GM19240 (cell line): ENCODE data around the gene SHISA6.

ENCODE experiments used
- DNase-seq: peaks from one replicate; pipeline ENCODE4 v3.0.0; 2011; ENCODE audit warnings: low spot score; ENCODE audit not compliant: insufficient read length

SHISA6 gene

DNA sequence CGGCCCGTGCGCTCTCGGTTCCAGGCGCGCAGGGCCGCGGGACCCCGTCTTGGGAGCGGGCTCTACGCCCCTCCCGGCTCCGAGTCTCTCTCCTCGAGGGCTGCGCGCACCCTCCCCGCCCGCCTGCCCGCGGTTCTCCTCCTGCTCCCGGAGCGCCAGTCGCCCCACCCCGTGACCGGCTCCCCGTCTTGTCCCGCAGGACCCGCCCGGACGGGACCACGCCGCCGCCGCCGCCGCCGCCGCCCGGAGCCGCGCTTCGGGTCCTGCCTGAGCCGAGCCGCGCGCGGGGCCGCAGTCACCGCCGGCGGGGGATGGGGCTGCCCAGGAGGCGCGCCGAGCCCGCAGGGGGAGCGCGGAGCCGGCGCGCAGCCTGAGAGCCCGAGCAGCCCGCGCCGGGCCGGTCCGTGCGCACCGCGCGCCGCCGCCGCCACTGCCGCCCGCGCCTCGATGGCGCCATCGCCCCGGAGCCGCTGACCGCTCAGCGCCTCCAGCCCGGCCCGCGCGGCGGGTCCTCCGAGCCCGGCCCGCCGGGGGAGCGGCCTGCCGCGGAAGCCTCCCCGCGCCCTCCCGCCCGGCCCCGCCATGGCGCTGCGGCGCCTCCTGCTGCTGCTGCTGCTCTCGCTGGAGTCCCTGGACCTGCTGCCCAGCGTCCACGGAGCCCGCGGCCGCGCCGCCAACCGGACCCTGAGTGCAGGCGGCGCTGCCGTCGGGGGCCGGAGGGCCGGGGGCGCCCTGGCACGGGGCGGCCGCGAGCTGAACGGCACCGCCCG is at the start of gene SHISA6:
Gene SHISA6 (plus strand): TSS at position 373 of the 770 bp plus-strand sequence.
- no peak for DNase-seq

DNA sequence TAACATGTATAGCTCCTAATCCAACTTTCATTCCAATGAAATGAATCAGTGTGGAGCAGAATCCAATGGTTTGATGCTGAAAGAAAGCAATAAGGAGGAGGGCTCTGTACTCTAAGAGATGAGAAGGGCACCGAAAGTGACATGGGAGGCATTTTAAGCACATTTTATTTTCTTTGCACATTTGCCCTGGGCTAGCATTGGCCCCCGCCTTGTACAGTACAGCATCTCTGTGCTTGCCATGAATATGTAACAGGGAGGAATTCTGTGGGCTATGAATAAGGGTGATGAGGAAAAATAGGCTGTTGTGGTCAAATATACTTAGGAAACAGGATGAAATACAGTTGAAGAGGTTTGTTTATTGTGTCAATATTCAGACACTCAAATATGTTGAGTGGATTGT is 45.2 kb upstream of the SHISA6 start:
- no peak for DNase-seq

DNA sequence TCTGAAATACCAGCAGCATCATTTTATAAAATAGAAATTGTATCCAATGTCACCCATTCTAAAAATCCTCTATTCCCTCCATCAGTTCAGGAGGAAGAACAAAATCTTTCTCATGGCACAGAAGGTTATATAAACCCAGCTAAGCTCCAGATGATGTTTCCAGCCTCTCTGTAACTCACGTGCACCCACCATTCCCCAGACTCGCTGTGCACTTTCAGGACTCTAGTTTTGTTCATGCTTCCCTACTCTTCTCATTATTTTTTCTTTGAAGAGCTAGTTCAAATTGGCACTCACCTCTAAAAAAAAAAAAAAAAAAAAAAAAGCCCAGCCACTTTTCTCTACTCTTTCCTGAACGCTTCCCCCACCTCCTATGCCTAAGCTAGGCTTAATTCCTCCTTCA is 36.0 kb upstream of the SHISA6 start:
- DNase-seq: no peak

DNA sequence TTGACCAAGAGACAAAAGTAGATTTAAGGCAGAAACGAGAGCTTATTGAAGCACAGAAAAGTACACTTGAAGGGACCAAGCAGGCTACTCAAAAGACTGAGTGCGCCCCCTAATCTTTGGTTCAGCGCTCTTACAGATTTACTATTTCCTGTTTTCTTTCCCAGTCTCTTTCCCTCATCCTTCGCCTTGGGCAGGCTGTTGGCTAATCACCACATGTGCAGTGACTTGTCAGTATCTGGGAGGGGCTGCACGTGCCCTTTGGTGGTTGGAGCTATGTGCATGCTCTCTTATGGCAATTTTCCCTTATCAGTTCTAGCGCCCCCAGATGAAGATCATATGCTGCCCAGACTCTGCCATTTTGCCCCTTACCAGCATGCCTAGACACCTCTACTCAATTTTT is 35.4 kb upstream of the SHISA6 start:
- no peak for DNase-seq

DNA sequence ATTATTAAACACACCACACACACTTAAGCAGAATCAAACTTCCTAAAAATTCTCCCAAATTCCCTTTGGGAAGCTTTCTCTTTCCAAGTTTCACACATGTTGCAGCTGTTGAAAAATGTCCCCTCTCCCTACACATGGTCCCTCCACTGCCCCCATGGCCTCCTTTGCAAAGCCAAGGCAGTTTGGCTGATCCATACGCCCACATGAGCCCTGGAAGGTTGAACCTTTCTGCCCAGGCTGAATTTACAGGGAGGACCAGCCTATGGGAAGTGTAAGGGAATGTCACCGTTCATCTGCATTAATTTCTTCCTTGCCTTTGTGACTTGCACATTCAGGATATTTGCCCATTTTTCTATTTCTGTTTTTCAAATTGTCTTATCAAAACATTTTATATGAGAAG is 31.1 kb upstream of the SHISA6 start:
- DNase-seq: no peak

DNA sequence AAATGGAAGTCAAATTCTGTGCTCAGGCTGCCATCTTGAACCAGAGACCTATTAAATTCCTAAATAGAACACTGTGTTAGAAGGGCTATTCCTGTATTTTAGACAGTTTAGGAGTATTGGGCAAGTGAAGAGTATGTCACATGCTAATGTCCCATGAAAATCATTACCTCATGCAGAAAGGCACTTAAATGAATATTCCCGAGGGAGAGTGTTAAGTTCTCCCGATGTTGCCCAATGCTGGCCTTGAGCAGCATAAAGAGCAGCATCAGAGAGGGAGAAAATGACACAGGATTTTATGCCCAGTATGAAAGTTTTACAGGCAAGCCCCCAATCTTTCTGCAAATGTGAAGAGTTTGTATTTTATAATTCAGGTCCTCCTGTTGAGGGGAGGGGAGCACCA is 28.2 kb upstream of the SHISA6 start:
- no peak for DNase-seq

DNA sequence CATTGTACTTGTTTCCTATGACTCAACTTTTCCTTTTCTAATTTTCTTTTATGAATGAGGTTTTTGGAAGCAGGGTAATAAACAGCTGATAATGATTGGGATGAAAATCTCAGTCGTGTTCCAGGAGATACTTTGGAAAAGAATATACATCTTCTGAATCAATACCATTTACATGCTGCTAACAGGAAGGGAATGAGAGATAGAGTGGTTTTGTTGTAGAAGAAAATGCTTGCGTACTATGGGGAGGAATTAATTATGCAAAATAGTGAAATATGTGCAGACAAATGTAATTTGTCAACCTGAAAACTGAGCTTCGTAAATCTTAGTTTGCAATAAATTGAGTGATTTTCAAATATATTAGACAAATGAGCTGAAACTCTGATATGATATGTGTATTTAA is 24.0 kb upstream of the SHISA6 start:
- no peak for DNase-seq

DNA sequence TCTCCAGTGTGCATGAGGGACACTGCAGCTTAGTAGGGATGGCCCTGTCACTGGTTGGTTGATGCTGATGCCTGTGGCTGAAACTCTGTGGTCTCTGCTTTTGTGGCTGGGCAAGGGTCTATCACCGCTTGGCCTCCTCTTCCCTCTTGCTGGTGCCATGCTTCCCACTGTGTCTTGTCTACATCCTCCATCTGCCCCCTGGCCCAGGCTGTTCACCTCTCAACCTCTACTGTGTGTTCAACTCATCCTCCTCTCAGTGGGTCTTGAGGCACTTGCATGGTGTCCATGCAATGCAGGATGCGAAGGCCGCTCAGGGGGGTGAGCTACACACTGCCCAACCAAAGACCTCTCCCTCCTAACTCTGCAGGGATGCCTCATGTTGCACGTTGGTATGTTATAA is 19.8 kb upstream of the SHISA6 start:
- no peak for DNase-seq

DNA sequence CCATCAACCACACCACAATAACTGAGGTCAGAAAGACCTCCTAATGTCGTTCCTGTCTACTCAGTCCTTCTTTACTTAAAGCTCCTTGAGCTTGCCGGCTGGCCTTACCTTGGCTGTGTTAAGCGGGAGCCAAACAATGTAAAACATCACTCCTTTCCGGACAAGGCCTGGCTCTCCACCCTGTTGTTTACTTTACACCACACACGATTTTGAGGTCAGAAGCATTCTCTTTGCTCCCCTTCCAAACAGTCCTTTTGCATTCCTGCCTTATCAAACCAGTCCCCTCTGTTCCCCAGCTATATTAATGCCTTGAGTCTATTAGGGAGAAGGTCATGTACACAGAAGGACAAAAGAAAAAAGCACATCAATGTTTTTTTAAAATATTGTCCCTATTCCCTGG is 19.3 kb upstream of the SHISA6 start:
- DNase-seq: no peak

DNA sequence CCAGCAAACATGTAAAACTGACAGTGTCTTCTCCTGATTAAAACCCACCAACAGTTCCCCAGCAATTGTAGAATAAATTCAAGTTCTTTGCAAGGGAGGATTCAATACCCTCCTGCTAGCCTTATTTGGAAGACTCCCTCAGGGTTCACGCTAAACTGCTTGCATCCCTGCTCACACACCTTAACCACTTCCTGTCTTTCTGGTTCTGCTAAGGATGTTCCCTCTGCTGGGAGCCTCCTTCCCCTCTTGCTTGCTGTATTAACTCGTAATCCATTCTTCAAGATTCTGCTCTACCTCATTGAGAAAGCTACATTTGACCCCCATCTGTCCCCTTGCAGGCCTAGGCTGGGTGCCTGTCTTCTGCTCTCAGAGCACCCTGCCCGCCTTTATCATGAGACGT is 2.3 kb upstream of the SHISA6 start:
- no peak for DNase-seq

DNA sequence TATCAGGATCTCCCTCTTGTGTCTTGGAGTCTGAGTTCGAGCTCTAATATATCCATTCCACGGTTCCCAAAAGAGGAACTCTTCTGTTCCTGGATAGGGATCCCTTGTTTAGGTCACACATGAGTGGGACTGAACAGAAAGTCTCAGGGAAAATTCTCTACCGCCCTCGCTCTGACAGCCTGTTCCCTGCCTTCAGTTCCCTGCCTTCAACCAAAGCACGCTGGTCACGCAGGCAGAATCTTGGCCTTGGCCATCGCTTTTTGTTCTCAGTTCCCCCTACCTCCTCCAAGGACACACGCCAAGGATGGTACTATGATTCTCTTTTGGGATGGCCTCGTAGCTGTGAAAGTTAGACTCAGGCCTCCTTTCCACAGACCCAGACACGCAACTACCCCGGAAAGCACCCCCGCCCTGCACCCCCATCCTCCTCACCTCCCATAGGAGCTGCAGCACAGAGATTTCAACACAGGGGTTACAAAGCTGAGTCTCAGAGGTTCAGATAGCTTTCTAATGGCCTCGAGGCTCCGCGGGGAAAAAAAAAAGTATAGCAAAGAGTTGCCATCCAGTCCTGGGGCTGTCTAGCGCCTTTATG is 1.5 kb upstream of the SHISA6 start:
- DNase-seq: no peak

DNA sequence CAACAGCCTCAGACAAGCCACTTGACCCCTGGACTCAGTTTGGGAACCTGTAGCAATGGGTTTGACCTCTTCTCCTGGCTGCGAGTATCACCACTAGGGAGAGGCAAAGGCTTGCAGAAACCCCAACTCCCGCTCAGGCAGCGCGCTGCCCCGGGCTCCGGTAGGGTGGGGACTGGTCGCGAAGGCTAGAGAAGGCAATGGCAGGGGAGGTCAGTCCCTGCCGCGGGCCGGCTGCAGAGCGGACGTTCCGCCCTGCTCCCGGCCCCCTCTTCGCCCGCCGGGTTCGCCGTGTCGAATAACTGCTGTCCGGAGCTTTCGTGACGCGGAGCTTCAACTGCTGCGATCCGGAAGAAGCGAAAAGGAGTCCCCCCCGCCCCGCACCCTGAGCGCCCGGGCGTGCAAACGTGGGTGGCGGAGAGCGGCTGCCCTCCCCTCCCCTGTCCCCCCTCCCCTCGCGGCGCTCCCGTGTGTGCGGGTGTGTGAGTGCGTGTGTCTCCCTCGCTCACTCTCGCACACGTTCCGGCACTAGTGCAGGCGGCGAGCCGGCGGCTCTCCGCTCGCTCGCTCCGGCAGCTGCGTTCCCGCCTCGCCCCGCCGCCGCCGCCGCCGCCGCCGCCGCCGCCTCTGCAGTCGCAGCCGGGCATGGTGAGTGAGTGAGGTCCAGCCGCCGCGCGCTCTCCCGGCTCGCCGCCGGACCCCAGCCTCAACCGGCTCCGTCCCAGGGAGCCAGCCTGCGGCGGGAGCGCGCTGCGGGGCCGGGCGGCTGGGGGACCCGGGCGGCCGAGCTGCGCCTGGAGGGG is 772 bp upstream of the SHISA6 start:
- DNase-seq: no peak

DNA sequence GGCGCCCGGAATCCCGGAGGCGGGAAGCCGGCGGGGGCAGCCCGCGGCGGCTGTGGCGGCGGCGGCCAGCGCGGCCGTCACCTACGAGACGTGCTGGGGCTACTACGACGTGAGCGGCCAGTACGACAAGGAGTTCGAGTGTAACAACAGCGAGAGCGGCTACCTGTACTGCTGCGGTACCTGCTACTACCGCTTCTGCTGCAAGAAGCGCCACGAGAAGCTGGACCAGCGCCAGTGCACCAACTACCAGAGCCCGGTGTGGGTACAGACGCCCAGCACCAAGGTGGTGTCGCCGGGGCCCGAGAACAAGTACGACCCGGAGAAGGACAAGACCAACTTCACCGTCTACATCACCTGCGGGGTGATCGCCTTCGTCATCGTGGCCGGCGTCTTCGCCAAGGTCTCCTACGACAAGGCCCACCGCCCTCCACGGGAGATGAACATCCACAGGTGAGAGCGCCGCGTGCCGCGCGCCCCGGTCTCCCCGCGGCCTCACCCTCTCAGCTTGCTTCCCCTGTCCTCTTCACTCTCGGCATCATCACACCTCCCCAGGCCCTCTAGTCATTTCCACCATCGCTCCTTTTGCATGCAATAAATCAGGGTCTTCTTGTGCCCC is 706 bp downstream of the SHISA6 start:
- no peak for DNase-seq

DNA sequence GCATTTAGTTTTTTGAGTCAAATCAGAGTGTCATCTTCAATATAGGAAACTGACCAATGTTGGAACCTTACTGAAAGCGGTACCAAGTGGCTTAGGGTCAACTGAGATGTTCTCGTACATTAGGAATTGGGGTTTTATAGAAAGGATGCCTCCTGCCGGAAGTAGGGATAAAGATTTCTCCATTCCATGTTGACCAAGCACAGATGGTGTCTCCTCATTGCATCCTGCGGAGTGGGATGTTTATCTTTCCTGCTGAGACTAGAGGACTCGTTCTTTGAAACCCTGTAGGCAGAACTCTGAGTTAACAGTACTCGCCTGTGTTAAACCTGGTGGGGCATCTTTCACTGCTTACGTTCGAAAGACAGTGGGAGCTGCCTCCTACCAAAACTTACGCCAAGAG is 1.4 kb downstream of the SHISA6 start:
- DNase-seq: no peak

DNA sequence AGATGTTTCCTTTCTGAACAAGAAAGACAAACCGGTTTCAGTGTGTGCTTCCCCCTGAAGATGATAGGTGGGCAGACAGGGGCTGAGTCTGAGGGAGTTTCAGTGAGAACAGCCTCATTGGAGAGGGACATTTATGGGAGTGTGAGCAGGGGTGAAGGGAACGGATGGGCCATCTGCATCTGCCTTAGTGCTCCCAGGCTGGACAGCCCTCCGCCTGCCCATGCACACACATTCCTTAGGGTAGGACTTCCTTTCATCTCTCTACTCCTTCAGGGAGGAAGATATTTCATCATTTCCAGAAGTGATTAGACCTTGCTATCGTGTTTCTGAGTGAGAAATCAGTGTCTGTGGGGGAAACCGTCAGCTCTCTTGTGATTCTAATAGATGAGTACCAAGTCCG is 3.8 kb downstream of the SHISA6 start:
- DNase-seq: no peak

DNA sequence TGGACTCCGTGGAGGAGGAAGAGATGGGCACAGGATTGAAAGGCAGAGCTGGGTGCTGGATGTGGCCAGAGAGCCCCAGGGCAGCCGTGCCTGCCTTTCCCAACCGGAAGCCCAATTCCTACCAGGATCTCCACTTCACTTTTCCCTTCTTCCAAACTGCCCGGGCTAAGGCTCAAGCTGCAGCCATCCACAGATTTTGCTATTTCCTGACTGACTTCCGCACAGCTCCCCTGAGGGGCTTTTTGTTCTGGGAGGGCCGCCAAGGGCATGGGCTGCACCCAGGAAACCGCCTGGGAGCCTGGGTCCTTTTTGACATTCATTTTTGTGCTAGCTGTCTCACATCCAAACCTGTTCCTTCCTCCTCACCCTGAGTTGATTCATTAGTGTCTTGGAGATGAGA is 4.2 kb downstream of the SHISA6 start:
- DNase-seq: no peak

DNA sequence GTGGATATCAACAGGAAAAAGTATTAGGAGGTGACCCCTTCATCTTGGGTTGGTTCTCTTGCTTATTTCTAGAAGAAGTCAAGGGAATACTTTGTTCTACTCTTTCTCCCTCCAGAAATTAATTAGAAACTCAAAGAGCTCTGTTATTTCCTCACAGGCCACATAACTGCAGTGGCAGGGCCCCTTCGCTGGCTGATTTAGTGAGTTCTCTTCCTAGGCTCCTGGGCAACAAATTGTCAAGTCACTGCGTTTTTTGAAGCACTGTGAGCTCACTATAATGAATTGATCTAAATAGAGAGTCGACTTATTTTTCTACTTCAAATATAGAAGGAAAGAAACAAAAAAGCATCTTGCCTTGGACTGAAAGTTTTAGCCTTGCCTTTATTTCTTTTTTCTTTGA is 4.8 kb downstream of the SHISA6 start:
- DNase-seq: no peak

DNA sequence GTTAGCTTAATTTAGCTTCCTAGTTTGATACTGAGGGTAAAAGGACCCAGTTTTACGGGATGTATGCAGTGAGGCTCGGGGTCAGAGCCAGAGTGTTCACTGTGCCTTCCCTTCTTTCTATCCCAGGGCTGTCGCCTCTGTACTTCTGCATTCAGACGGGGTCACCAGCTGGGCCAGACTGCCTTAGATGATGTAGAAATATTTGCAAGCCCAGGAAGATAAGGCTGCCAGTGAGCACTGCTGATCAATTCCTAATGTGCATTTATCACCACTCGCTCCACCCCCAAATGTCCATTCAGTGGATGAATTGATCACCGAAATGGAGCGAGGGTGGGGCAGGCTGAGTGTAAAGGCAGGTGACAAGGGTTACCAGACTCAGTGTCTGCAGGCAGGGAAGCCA is 9.1 kb downstream of the SHISA6 start:
- no peak for DNase-seq

DNA sequence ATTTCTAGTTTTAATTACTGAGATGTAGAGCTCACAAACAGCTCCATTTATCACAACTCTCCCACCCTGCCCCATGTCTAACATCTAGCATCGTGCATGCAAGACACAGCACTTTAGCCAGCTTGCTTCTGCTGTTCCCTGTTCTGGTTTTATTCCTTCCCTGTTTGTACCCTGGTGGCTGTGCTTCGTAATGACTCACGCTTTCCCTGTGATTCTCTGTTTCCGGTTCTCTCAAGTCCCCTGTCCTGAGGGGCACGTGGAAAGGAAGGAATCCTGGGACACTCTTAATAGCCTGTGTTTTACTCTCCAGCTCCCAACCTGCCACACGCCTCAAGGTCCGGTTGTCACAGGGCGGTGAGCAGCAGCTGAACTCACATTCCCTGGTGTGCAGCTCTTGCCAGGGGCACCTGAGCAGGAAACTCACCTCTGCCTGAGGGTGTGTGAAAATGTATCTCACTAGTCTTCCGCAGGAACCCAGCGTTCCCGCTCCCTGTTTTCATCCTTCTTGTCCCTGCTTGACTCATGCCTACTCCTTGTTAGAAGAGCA is 10.6 kb downstream of the SHISA6 start:
- DNase-seq: no peak

DNA sequence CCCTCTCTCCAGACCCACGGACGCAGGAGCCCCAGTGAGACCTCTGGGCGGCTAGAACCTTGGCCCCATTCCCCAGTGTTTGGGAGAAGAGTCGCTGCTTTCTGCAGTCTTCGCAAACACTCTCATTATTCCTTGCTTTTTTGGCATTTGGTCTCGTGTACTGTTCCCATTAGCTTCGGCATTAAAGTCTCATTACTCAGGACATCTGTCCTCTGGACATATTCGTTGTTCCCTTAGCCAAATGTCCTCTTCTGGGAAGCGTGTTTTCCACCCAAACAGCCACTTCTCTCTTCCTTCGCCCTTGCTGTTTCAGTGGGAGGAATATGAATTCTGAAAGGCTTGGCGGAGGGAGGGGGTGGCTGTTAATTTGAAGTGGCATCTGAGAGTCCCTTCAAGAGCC is 11.1 kb downstream of the SHISA6 start:
- DNase-seq: no peak

DNA sequence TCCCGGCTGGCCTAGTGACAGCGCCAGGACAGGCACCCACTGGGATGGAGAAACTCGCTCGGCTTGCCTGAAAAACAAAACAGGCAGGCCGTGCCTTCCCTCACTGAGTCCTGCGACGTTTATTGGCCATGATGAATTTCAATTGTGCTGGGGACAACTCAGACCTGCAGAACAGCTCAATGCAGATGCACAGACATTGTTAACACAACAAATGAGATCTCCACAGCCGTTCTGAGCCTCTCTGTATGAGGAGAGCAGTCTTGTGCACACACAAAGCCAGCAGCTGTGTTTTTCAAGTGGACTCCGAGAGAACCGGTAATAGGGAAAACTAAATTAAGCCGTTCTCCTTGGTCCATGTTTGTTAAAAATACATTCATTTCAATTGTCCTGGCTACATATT is 15.9 kb downstream of the SHISA6 start:
- DNase-seq: no peak
